Measurements from ENCODE around the gene COMMD9. TPM values are rescaled to one million over a fixed set of nuclear protein-coding genes. Genes with fewer than 3 reads are reported as not detected.

COMMD9 gene
- total and polyA plus RNA-seq, 2 of the 8 experiments (the other 6 are each of a cell fraction or from before 2014, with no cell fraction given), result 42.5 to 49.1 TPM

DNA sequence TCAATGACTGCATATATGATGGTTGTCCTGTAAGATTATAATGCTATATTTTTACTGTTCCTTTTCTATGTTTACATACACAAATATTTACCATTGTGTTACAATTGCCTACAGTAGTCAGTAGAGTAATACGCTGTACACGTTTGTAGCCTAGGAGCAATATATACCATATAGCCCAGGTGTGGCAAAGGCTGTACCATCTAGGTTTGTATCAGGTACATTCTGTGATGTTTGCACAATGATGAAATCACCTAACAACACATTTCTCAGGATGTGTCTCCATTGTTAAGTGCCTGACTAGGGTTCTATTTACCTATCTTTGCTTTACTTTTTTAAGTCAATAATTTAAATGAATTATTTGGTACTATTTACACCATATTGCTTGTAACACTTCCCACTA lies 28.8 kb upstream of the COMMD9 start (continued):
- no peak for TF ChIP-seq PHF8 (conservative IDR thresholded peaks at IDR 0.05; ENCODE audit: low read depth, low read length)
- no peak for TF ChIP-seq NANOG (IDR thresholded peaks at IDR 0.05; ENCODE audit: insufficient read depth, low read depth, low read length, poor library complexity, severe bottlenecking)

Data from H1 (cell line).